Measurements from ENCODE around the gene TLE3.

TLE3 gene

GRCh38 chr15:70032509-70032908 lies 65.2 kb downstream of the TLE3 start:
- no peak for DNase-seq (ENCODE audit: low read depth in 1 of 2, low spot score in 1 of 2)

- no peak for DNase-seq (ENCODE audit: low read depth in 1 of 2, low spot score in 1 of 2)
Observed at GRCh38 chr15:70031713-70032112, 66.0 kb downstream of the TLE3 start.

GRCh38 chr15:70031261-70031660 lies 66.5 kb downstream of the TLE3 start:
- DNase-seq (ENCODE audit: low read depth in 1 of 2, low spot score in 1 of 2) = no peak

GRCh38 chr15:70030851-70031250 lies 66.9 kb downstream of the TLE3 start:
- no peak for DNase-seq (ENCODE audit: low read depth in 1 of 2, low spot score in 1 of 2)

GRCh38 chr15:70029297-70029701 lies 68.4 kb downstream of the TLE3 start:
- DNase-seq (ENCODE audit: low read depth in 1 of 2, low spot score in 1 of 2) = no peak

- no peak for DNase-seq (ENCODE audit: low read depth in 1 of 2, low spot score in 1 of 2)
Observed at GRCh38 chr15:70027518-70027917, 70.2 kb downstream of the TLE3 start.

GRCh38 chr15:70026991-70027390 lies 70.7 kb downstream of the TLE3 start:
- no peak for DNase-seq (ENCODE audit: low read depth in 1 of 2, low spot score in 1 of 2)

GRCh38 chr15:70025413-70026296 lies 72.1 kb downstream of the TLE3 start:
- DNase-seq (ENCODE audit: low read depth in 1 of 2, low spot score in 1 of 2) = no peak

- DNase-seq (ENCODE audit: low read depth in 1 of 2, low spot score in 1 of 2) = no peak
Observed at GRCh38 chr15:70024521-70024920, 73.2 kb downstream of the TLE3 start.

GRCh38 chr15:70023769-70024491 lies 73.8 kb downstream of the TLE3 start:
- no peak for DNase-seq (ENCODE audit: low read depth in 1 of 2, low spot score in 1 of 2)

- peak in 1 of 2 donors; percentile 21 for DNase-seq (ENCODE audit: low read depth in 1 of 2, low spot score in 1 of 2)
Observed at GRCh38 chr15:70023064-70023768, 74.5 kb downstream of the TLE3 start.

- DNase-seq (ENCODE audit: low read depth in 1 of 2, low spot score in 1 of 2) = no peak
Observed at GRCh38 chr15:70020229-70020628, 77.5 kb downstream of the TLE3 start.

GRCh38 chr15:70018646-70019600 lies 78.8 kb downstream of the TLE3 start:
- no peak for DNase-seq (ENCODE audit: low read depth in 1 of 2, low spot score in 1 of 2)

GRCh38 chr15:70017801-70018200 lies 79.9 kb downstream of the TLE3 start:
- DNase-seq (ENCODE audit: low read depth in 1 of 2, low spot score in 1 of 2) = no peak

GRCh38 chr15:70017025-70017424 lies 80.7 kb downstream of the TLE3 start:
- DNase-seq (ENCODE audit: low read depth in 1 of 2, low spot score in 1 of 2) = no peak

- DNase-seq (ENCODE audit: low read depth in 1 of 2, low spot score in 1 of 2) = no peak
Observed at GRCh38 chr15:70016511-70016994, 81.2 kb downstream of the TLE3 start.

- DNase-seq (ENCODE audit: low read depth in 1 of 2, low spot score in 1 of 2) = no peak
Observed at GRCh38 chr15:70014860-70015490, 82.7 kb downstream of the TLE3 start.

- DNase-seq (ENCODE audit: low read depth in 1 of 2, low spot score in 1 of 2) = no peak
Observed at GRCh38 chr15:70014331-70014730, 83.4 kb downstream of the TLE3 start.

GRCh38 chr15:70013656-70014313 lies 83.9 kb downstream of the TLE3 start:
- DNase-seq (ENCODE audit: low read depth in 1 of 2, low spot score in 1 of 2) = no peak
